TTC549 (cell line): ENCODE results near the gene ICA1L.
"Not testable (repeated sequence)": the region's sequence is repeated elsewhere in the genome, so short reads cannot be mapped to it uniquely, and the experiment has no call there.

Experiments used
- FAIRE-seq: peaks from 2 replicates; lab custom pipeline; 2012; peaks lifted over from hg19 to GRCh38; lab: Jason Lieb, UNC

ICA1L gene

DNA sequence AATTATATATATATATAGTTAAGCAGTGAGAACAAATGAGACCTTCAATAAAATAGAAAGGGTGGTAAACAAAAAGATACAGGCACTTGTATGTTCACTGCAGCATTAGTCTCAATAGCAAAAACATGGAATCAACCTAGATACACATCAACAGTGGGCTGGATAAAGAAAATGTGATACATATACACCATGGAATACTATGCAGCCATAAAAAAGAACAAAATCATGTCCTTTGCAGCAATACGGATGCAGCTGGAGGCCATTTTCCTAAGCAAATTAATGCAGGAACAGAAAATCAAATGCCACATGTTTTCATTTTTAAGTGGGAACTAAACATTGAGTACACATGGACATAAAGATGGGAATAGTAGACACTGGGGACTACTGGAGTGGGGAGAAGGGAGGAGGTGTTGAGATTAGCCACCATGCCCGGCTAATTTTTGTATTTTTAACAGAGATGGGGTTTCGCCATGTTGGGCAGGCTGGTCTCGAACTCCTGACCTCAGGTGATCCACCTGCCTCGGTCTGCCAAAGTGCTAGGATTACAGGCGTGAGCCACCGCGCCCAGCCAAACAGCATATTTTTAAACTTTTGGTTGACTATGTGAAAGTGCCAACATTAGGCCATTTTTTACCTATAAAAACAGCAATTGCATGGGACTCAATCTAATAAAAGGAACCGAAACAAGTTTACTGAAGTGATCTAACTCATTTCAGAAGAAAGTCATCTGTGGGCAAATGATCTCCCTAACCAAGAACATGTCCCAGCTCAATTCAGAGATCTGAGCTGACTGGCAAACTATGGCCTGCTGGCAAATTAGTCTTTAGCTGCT, 23.7 kb downstream of the ICA1L start:
- FAIRE-seq = no peak

DNA sequence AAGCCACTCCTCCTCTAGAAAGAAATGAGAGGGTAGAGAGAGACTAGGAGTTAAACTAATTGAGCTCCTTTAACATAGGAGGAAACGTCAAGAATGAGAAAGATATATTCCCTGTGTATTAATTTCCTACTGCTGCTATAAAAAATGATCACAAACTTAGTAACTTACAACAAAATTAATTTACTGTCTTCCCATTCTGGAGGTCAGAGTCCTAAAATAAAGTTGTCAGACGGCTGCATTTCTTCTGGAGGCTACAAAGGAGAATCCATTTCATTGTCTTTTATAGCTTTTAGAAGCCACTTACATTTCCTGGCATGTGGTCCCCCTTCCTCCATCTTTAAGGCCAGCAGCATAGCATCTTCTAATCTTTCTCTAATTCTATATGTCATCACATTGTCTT, 26.9 kb downstream of the ICA1L start:
- FAIRE-seq = no peak

DNA sequence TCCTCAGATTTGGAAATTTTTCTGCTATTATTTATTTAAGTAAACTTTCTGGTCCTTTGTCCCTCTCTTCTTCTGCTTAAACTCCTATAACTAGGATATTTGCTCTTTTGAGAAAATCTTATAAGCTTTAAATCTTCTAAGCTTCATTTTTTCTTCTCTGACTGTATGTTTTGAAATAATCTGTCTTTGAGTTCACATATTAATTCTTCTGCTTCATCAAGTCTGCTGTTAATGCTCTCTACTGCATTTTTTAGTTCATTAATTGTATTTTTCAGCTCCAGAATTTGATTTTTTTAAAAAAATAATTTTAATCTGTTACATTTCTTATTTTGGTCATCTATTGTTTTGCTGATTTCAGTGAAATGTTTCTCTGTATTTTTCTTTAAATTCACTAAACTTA, 28.9 kb downstream of the ICA1L start:
- no peak for FAIRE-seq

DNA sequence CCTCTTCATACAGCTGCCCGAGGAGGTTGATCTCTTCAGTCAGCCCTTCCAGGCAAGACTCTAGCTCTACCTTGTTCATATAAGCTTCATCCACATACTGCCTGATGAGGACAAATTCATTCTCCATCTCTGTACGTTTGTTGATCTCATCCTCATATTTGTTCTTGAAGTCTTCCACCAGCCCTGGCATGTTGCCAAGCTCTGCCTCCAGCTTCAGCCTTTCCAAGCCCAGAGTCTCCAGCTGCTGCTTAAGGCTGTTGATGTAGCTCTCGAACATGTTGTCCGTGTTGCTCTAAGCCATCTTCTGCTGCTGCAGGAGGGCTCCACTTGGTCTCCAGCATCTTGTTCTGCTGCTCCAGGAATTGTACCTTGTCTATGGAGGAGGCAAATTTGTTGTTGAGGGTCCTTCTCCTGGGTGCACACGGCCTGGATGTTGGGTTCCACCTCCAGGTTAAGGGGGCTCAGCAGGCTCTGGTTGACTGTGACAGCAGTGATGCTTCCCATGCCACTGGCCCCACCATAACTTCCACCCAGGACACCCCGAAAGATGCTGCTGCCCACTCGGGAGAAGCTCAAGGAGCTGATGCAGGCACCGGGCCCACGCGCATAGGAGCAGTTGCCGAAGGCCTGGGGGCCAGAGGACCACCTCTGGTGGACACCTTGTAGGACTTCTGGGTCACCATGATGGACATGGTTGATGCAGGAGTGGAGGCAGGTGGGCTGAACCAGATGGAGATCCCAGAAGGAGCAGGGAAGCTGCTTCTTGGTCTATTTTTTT, 30.3 kb downstream of the ICA1L start:
- no peak for FAIRE-seq

DNA sequence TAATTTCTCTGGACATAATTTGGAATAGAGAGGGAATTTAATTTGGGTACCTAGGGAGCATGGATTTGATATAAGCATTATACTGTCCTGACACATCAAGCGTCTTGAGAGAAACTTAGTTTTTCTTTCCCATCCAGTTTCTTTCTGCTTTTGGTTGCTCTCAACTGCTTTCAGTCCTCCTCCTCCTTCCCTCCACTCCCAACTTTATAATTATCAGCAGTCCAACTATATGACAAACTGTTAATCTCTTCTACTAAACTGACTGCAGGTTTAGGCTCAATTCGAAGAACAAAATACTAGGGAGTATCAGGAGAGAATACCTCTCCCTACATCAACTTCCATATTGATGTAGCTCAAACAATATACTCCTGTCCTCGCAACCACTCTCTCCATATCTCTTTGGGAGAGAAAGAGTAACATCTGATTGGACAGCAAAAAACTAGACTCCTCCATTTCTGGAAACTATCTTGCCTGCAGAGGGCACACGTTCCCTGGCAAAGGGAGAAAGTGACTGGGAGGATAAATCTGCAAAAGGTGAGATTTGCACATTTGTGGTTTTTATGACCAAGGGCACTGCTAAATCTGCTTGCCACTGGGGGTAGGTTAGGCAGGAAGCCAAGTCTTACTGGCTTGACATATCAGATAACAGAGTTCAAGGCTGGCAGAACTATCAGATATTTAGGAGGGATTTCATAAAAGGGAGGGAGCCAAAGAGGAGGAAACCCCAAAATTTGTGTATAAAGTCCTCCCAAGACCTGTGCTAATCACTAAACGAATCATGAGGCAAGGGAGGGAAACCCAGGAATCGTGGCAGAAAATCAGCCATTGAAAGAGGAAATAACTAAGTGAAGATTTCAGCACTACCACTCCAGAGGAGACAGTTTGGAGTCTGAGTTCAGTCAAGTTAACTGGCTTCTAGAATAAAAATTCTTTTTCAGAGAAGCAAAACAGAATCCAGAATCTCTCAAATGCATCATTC, 40.0 kb downstream of the ICA1L start:
- FAIRE-seq = peak; percentile 79

DNA sequence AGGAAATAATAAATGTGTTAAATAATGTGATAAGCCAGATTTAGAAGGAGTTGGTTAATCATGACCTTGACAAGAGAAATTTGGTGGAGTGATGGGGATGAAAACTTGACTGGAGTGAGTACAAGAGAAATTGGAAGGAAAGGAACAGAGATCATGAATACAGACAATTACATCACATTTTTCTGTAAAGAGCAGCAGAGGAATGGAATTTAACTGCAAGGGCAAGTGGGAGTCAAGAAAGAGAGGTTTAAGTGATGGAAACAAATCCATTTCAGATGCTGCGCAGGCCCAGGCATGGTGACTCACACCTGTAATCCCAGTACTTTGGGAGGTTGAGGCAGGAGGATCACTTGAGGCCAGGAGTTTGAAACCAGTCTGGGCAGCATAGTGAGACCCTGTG, 46.7 kb downstream of the ICA1L start:
- FAIRE-seq = no peak

DNA sequence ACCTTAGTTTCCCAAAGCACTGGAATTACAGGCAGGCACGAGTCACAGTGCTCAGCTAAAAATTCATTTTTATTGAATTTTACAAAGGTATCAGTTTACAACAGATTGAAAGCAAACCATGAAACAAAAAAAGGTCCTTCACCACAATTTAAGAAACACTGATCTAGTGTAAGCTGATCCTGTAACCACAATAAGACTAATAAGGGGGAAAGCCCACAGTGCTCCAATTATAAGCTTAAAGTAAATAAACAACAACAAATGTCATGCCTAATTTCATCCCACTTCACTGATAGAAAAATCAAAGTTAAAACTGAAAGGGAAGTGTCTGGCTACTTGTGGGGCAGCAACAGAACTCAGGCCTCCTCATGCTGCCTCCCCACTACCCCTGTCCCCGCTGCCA, 49.2 kb downstream of the ICA1L start:
- FAIRE-seq = no peak

DNA sequence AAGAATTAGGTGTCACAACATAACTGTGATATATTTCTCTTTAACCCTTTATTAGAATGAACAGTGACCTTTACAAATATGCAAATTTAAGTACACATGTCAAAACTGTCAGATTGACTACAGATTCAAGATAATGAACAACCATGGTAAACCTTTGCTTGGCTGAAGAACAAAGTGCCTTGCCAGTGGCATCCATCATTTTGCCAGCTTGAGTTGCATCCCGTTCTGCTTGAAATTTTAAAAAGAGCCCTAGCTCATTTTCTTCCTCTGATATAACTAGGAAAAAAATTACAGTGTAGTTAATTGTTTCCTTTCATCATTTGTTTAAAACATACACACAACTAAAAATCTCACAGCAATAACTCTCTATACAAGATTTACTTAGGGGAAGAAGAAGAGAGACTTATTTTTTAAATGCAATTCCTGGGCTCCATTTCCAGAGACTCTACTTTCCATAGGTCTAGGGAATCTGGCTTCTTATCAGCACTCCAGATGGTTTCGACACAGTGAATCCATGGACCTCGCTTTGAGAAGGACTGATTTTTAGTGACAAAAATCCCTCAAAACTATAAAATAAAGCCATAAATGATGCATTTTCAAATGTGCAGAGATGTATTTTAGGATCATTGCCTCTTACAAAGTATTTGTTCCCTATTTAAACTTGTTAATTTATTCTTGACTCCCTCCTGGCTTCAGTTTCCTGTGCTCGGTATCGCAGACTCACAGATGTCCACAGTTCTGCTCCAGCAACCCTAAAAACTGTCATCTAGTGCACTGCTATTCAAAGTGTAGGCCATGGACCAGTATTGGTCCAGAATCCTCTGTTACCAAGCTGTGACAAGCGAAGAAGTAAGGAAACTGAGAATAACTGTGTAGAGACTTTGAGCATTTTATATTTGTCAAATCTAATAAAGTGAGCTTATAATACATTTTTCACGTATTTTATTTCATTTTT, 50.1 kb downstream of the ICA1L start:
- no peak for FAIRE-seq

DNA sequence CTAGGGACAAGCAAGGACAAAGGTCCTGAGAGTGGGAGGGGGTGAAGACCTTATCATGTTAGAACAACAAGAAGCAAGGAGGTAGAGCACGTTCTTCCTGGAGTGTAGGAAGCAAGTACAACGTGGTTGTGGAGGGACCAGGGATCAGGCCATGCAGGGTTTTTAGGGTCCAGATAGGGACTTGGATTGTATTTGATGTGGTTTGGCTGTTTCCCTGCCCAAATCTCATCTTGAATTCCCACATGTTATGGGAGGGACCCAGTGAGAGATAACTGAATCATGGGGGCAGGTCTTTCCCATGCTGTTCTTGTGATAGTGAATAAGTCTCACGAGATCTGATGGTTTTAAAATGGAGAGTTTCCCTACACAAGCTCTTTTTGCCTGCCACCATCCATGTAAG, 53.2 kb downstream of the ICA1L start:
- FAIRE-seq = no peak

DNA sequence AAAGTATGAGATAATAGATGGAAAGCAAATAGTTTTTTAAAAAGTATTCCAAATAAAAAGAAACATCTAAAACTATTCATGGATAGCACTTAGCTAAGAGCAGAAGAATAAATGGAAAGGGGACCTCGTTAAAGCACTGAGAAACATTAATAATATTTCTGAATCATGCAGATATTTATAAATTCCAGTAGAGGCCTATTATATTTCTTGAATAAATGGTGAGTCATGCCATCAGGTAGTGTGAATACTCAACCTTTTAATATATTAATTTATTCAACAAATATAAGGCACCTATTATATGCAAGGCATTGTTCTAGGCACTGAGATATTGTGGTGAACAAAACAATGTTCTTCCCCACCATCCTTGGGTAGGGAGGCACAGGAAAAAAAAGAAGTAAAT, 53.8 kb downstream of the ICA1L start:
- no peak for FAIRE-seq

DNA sequence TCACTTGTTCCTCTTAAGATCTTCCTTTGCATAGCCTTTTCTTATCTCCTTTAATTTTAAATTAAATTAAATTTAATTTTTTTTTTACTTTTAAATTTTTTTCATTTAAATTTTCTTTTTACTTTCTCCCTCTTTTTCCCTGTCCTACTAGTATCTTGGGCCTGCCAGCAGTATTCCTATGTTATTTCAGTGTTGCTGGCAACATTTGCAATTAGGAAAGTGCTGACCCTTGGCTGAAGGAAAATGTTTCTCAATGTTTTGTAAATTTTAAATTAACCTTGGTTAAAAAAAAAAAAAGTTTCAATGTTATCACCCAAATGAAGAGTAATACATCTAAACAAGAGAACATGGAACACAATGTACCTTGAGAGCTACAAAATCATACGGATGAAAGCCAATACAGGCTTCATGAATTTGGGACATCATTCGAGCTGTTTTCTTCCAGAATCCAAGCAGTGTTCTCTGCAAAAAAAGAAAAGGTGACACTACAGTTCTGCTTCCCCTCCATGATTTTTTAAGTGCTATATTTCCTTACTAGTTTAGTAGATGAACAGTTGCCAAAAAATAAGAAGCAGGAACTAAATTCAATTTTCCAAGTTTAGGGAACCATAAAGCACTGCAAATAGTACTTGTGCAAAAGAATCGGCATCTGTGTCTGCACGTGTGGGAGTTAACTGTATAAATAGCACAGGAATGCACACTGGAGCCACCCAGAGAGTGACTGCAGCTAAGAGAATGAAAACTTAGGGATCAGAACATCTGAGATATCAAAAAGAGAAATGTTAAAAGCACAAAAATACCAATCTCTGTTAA, 55.8 kb downstream of the ICA1L start:
- FAIRE-seq = no peak

DNA sequence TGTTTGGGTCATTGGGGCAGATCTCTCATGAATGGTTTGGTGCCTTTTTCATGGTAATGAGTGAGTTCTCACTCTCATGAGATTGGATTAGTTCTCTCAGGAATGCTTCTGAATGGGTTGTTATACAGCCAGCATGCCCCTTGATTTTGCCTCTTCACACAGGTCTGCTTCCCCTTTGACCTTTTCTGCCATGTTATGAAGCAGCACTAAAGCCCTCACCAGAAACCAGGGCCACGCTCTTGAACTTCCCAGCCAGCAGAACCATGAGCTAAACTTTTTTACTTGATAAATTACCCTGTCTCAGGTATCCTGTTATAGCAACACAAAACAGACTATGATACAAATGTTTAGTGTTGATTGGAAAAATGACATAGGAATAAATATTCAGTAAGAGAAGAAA, 57.3 kb downstream of the ICA1L start:
- no peak for FAIRE-seq

DNA sequence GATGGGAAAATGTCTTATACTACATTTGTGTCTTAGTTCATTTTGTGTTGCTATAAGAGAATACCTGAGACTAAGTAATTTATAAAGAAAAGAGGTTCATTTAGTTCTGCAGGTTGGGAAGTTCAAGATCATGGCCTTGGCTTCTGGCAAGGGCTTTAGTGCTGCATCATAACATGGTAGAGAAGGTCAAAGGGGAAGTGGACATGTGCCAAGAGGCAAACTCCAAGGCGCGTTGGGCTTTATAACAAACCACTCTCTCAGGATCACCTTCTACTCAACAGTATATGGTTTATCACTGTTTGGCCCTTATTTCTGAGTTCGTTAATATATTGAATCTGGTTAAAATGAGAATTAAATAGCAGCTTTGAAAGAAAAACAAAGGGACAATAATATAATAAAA, 58.2 kb downstream of the ICA1L start:
- FAIRE-seq = no peak

DNA sequence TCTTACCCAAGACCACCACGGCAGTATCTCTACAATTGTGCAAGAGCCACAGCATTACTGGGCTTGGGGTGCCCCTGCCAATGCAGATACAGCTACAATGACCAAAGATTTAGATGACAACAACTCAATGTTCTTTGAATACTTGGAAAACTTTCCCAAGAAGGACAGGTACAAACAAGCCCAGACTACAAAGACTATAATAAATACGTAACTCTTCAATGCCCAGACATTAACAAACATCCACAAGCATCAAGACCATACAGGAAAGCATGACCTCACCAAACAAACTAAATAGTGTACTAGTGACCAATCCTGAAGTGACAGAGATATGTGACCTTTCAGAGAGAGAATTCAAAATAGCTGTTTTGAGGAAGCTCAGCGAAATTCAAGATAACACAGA, 62.8 kb downstream of the ICA1L start:
- no peak for FAIRE-seq

DNA sequence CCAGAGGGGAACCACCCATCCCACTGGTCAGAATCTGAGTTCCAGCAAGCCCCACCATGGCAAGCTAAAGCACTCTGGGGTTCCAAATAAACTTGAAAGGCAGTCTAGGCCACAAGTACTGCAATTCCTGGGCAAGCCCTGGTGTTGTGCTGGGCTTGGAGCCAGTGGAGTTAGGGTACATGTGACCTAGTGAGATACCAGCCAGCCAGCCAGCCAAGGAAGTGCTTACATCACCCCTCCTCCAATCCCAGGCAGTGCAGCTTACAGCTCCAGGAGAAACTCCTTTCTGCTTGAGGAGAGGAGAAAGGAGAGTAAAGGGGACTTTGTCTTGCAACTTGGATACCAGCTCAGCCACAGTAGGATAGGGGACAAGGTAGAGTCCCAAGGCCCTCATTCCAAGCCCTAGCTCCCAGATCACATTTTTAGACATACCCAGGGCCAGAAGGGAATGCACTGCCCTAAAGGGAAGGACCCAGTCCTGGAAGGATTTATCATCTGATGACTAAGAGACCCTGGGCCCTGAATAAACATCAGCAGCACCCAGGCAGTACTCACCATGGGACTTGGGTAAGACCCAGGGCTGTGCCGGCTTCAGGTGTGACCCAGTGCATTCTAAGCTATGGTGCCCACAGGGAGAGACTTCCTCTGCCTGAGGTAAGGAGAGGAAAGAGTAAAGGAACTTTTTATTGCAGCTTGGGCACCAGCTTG, 64.0 kb downstream of the ICA1L start:
- not testable (repeated sequence) for FAIRE-seq

DNA sequence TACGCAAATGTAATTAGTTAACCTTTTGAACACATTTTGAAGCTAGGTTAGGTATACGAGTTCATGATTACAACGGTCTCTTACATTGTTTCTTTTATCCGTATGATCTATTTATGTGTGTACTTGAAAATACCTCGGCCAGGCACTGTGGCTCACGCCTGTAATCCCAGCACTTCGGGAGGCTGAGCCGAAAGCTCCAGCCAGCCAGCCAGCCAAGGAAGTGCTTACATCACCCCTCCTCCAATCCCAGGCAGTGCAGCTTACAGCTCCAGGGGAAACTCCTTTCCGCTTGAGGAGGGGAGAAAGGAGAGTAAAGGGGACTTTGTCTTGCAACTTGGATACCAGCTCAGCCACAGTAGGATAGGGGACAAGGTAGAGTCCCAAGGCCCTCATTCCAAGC, 65.7 kb downstream of the ICA1L start:
- not testable (repeated sequence) for FAIRE-seq

DNA sequence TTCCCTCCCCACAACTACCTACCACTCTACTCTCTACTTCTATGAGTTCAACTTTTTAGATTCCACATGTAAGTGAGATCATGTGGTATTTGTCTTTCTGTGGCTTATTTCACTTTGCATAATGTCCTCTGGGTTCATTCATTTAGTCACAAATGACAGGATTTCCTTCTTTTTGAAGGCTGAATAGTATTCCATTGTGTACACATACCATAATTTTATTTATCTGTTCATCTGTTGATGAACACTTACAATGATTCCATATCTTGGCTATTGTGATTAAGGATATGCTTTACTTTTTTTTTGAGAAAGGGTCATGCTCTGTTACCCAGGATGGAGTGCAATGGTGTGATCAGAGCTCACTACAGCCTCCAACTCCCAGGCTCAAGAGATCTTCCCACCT, 73.6 kb downstream of the ICA1L start:
- no peak for FAIRE-seq

DNA sequence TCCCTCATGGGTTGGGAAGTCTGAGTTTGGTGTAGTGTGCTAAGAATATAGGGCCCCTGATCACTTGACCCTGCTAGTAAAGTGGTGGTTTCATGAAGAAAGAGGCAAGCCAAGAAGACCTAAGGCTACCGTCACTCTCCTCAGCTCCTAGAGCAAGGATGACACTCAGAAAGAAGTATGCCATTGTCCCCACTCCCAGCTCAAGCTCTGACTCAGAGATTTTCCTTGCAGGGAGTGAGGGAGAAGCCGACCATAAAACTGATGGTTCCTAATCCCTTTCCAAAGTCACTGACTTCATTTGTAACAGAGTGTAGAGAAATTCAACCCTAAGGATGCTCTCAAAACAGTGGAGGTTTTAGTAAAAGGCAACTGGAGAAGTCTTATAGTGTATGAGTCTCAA, 80.9 kb downstream of the ICA1L start:
- FAIRE-seq = no peak

DNA sequence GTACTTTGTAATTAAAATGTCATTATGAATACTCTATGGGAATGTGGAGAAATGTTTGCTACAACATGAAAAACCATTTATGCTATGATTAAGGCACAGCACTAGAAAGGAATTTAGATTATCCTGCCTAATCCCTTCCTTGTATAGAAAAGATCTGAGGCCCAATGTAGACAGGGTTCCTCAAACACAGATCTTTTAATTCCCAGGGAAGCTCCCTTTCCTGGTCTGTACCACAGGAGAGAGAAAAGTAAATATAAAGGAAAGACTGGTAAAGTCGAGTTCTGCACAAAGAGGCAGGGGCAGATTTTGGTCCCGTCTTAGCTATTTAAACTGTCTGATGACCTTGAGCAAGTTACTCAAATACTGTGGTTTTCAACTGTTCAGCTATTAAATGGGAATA, 84.7 kb downstream of the ICA1L start:
- FAIRE-seq = no peak
